WERI-Rb-1 (cell line): ENCODE results near the gene DOCK11.

Source experiments
- DNase-seq: peaks from one replicate; pipeline ENCODE4 v3.0.0-alpha.2; 2020
- H3K27ac ChIP-seq: fragments of 250-450 bp; sonication (Bioruptor Pico); 2 replicates; pipeline ENCODE4 v1.5.1; 2020; ENCODE audit warnings: mild to moderate bottlenecking, moderate library complexity
- H3K27me3 ChIP-seq: fragments of 250-450 bp; sonication (Bioruptor Pico); 2 replicates; pipeline ENCODE4 v1.5.1; 2021; ENCODE audit warnings: mild to moderate bottlenecking, low read depth, moderate library complexity; ENCODE audit not compliant: insufficient read depth, severe bottlenecking
- H3K36me3 ChIP-seq: fragments of 250-450 bp; sonication (Bioruptor Pico); 2 replicates; pipeline ENCODE4 v1.5.1; 2020; ENCODE audit warnings: mild to moderate bottlenecking, moderate library complexity
- H3K4me3 ChIP-seq: 2 replicates; pipeline ENCODE4 v1.5.1; 2011; ENCODE audit warnings: low read depth, mild to moderate bottlenecking, control low read depth, low read length
- H3K9me3 ChIP-seq: fragments of 250-450 bp; sonication (Bioruptor Pico); 2 replicates; pipeline ENCODE4 v1.5.1; 2021; ENCODE audit warnings: mild to moderate bottlenecking, moderate library complexity; ENCODE audit not compliant: severe bottlenecking
- TF ChIP-seq, protein P1 (sequence below): IDR thresholded peaks from 2 replicates; pipeline ENCODE4 v1.5.1; 2011; ENCODE audit warnings: low read depth, mild to moderate bottlenecking, control low read depth, inconsistent platforms, low read length

The DOCK11 gene

DNA sequence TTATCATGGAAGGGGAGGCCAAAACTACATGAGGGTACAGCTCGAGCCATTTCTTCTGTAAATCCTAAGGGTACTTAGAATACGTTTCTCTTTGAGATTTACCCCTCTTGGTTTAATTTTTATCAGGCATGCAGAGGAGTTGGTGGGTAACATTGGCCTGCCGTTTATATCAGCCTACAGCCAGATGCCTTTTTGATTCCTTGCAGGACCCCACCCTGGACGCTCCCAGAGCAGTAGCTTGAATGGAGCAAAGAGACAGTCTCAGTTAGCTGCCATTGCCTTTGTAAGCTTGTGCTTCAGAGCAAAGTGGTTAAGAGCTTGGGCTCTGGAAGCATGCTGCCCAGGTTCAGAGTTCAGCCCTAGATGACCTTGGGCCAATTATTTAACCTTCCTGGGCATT, 9.0 kb downstream of the DOCK11 start:
- TF ChIP-seq, protein P1, sequence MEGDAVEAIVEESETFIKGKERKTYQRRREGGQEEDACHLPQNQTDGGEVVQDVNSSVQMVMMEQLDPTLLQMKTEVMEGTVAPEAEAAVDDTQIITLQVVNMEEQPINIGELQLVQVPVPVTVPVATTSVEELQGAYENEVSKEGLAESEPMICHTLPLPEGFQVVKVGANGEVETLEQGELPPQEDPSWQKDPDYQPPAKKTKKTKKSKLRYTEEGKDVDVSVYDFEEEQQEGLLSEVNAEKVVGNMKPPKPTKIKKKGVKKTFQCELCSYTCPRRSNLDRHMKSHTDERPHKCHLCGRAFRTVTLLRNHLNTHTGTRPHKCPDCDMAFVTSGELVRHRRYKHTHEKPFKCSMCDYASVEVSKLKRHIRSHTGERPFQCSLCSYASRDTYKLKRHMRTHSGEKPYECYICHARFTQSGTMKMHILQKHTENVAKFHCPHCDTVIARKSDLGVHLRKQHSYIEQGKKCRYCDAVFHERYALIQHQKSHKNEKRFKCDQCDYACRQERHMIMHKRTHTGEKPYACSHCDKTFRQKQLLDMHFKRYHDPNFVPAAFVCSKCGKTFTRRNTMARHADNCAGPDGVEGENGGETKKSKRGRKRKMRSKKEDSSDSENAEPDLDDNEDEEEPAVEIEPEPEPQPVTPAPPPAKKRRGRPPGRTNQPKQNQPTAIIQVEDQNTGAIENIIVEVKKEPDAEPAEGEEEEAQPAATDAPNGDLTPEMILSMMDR: no peak
- H3K27me3 ChIP-seq: peaks cover 68% of the 10 kb centered on the region
- no peak overlapping the region for H3K4me3 ChIP-seq
- H3K27ac ChIP-seq: no peak overlapping the region
- no peak for DNase-seq
- no peaks in the 10 kb centered on the region for H3K9me3 ChIP-seq
- no peaks in the 10 kb centered on the region for H3K36me3 ChIP-seq

DNA sequence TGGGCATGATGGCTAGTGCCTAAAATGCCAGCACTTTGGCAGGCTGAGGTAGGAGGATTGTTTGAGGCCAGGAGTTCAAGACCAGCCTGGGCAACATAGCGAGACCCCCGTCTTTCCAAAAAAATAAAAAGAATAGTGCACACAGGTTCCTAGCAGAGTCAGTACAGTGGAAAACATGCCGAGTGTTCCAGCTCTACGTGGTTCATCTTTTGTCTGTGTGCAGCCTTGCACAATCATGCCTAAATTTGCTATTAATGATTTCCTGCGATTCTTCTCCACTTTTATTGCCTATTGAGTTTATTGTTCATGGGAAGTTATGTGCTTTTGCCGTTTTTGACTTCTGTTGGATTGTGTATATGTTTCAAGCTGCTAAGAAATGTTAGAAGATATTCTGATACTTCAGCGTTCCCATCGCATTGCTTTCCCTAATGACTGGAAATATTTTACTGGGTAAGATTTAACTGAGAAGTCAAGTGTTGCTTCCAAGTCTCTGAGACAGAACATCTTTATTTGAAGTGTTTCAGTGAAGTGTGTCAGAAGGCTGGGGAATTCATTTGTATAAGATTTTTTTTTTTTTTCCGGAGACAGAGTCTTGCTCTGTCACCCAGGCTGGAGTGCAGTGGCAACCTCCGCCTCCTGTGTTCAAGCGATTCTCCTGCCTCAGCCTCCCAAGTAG, 11.3 kb downstream of the DOCK11 start:
- H3K27me3 ChIP-seq: peaks cover 70% of the 10 kb centered on the region
- no peak overlapping the region for H3K27ac ChIP-seq
- TF ChIP-seq, protein P1: no peak
- no peak for DNase-seq
- H3K4me3 ChIP-seq: no peak overlapping the region
- no peaks in the 10 kb centered on the region for H3K9me3 ChIP-seq
- H3K36me3 ChIP-seq: no peaks in the 10 kb centered on the region

DNA sequence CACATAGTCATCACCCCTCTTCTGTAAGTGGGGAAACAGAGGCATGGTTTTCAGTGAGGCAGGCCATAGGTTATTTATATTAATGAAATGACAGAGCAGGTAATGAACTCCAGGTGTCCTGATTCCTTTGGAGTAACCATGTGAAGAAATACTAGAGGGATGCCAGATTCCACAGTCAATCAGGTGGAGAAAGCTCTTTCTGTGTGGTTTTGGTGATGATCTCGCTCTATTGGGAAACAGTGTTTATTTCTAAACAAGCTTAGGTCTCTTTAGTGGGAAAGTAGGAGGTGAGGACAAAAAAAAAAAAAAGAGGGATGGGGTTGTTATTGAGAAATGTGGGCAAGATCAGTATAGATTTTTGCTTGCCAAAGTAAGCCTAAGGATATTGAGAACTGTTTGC, 12.2 kb downstream of the DOCK11 start:
- TF ChIP-seq, protein P1: no peak

DNA sequence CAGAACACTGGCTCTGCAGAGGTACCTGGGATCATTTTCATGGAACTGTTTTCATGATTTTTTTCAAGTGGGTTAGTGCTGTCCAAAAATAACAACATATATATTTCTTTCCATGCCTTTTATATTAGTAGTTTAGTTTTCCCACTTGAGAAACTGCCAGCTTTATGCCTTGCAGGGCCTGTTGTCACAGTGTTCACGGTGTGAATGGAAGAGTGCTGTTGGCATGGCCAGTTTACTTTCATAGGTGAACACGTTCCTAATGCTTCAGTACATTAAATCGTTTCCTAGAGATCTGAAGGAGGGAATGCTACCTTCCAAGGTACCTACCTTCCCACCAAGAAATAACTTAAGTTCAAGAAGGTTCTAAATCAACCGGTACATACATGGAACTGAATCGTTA, 12.6 kb downstream of the DOCK11 start:
- Histone ChIP-seq H3K36me3 (no peaks in the 10 kb centered on the region), H3K27me3 (peaks cover 65% of the 10 kb centered on the region), H3K4me3 (no peak overlapping the region), H3K27ac (no peak overlapping the region), H3K9me3 (no peaks in the 10 kb centered on the region)
- DNase-seq: no peak
- TF ChIP-seq, protein P1: no peak

More for the DNA sequence above, 12.2 kb downstream of the DOCK11 start:
- Histone ChIP-seq H3K27ac (no peak overlapping the region), H3K27me3 (peaks cover 68% of the 10 kb centered on the region), H3K9me3 (no peaks in the 10 kb centered on the region), H3K36me3 (no peaks in the 10 kb centered on the region), H3K4me3 (no peak overlapping the region)
- no peak for DNase-seq

DNA sequence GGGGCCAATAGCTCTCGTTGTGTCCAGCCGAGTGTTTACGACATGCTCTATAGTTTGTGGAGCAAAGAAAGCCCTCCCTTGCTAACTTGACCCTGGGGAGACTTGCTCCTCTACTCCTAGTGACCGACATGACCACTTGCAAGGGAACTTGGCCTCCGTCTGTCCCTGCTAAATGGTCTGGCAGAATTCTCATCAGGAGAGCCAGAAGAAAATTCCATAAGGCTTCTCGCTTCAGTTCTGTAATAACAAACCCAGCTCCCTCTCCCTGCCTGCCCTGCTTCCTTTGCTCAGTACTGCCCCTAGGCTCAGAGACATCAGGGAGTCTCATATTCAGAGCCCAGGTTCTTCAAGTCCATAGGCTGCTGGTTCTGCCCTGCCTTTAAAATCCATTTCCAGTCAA, 13.0 kb downstream of the DOCK11 start:
- no peak for DNase-seq
- Histone ChIP-seq H3K9me3 (no peaks in the 10 kb centered on the region), H3K27me3 (peaks cover 63% of the 10 kb centered on the region), H3K4me3 (no peak overlapping the region), H3K36me3 (no peaks in the 10 kb centered on the region), H3K27ac (no peak overlapping the region)
- TF ChIP-seq, protein P1: no peak

DNA sequence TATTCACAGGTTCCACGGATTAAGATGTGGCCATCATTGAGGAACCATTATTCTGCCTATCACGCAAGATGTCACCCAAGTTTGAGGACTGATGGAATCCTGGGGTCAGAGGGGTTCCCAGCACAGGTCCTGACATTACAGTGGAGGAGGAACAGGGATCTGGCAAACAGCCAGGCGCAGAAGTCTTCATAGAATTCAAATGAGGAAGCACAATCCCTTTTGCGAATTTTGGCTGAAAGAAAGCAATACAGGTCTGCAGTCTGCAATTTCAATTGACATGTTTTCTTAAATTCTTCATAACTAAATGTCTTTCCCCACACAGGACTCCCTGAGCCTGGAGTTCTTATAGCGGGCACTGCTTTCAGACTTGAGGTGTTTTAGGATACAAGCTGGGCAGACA, 14.5 kb downstream of the DOCK11 start:
- Histone ChIP-seq H3K9me3 (no peaks in the 10 kb centered on the region), H3K27me3 (peaks cover 52% of the 10 kb centered on the region), H3K27ac (no peak overlapping the region), H3K36me3 (no peaks in the 10 kb centered on the region), H3K4me3 (no peak overlapping the region)
- DNase-seq: no peak
- TF ChIP-seq, protein P1: no peak
